ENCODE results near the gene STOX2.

GRCh38 chr4:184052616-184053015, 147.5 kb downstream of the STOX2 start:
- TF ChIP-seq POLR2A (IDR thresholded peaks at IDR 0.05; ENCODE audit: low read depth, low read length): no peak
- TF ChIP-seq NR2F1 (conservative IDR thresholded peaks at IDR 0.05): no peak
- no peak for TF ChIP-seq CTCF (IDR thresholded peaks at IDR 0.05 in 2 of 3, conservative IDR thresholded peaks at IDR 0.05 in 1 of 3; ENCODE audit: control insufficient read depth in 2 of 3, extremely low read depth in 1 of 3, insufficient read depth in 1 of 3, low read depth in 3 of 3, low read length in 3 of 3)
- no peak for TF ChIP-seq ZNF274 (IDR thresholded peaks at IDR 0.05; ENCODE audit: insufficient read depth, insufficient read length)
- TF ChIP-seq REST (IDR thresholded peaks at IDR 0.05; ENCODE audit: low read depth, low read length): no peak
- TF ChIP-seq POU2F2 (IDR thresholded peaks at IDR 0.05; ENCODE audit: borderline replicate concordance, low read depth, low read length): no peak

All from GM12878 (cell line).